ENCODE data around the gene GPR137.

DNA sequence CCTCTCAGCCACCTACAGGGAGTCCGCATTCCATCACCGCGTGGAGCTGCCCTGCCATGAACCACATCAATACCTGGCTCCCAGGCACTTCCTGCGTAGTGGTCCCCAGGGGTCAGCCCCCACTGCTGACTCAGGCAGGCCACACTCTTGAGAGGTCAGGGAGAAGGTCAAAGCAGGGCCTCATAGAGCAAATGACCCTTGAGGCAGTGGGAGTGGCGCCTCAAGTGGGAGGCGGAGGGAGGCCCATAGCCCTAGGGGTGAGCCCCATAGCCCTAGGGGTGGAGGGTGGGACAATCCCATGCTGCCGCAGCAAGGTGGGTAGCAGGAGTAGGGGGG, 37.2 kb downstream of the GPR137 start:
- no peak for TF ChIP-seq LEF1 (IDR thresholded peaks at IDR 0.05; ENCODE audit: borderline replicate concordance)
- TF ChIP-seq SP1 (IDR thresholded peaks at IDR 0.05), result no peak
- TF ChIP-seq ELF4 (IDR thresholded peaks at IDR 0.05), result no peak
- TF ChIP-seq HDGF (IDR thresholded peaks at IDR 0.05; ENCODE audit: borderline replicate concordance), result no peak
- no peak for TF ChIP-seq FOXM1 (IDR thresholded peaks at IDR 0.05; ENCODE audit: borderline replicate concordance)
- TF ChIP-seq ARNT (IDR thresholded peaks at IDR 0.05), result no peak
- no peak for TF ChIP-seq ZNF384 (IDR thresholded peaks at IDR 0.05)
- TF ChIP-seq TARDBP (IDR thresholded peaks at IDR 0.05), result no peak
- TF ChIP-seq BHLHE40 (IDR thresholded peaks at IDR 0.05; ENCODE audit: borderline replicate concordance), result no peak
- TF ChIP-seq, protein P1, sequence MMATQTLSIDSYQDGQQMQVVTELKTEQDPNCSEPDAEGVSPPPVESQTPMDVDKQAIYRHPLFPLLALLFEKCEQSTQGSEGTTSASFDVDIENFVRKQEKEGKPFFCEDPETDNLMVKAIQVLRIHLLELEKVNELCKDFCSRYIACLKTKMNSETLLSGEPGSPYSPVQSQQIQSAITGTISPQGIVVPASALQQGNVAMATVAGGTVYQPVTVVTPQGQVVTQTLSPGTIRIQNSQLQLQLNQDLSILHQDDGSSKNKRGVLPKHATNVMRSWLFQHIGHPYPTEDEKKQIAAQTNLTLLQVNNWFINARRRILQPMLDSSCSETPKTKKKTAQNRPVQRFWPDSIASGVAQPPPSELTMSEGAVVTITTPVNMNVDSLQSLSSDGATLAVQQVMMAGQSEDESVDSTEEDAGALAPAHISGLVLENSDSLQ (IDR thresholded peaks at IDR 0.05), result no peak
- TF ChIP-seq CTBP1 (IDR thresholded peaks at IDR 0.05; ENCODE audit: borderline replicate concordance), result no peak

All from HEK293T (cell line).